Fibroblast of lung (primary cell): Measurements from ENCODE around the gene POC1B.

Experiments
- CTCF ChIP-seq, 2 donors: IDR thresholded peaks in 1 of 2; conservative IDR thresholded peaks in 1 of 2; 1 replicate in 1 of 2; 2 replicates in 1 of 2; pipeline ENCODE4 v1.5.1; 2011 to 2012; ENCODE audit warnings: low read length in 2 of 2, control low read depth in 1 of 2, inconsistent platforms in 1 of 2, low read depth in 1 of 2, mild to moderate bottlenecking in 1 of 2
- EZH2 ChIP-seq: IDR thresholded peaks from 2 replicates; pipeline ENCODE4 v1.5.1; 2012; ENCODE audit warnings: low read length, control low read depth, mild to moderate bottlenecking; ENCODE audit errors: missing control alignments

- TF ChIP-seq CTCF (conservative IDR thresholded peaks at IDR 0.05 in 1 of 2, IDR thresholded peaks at IDR 0.05 in 1 of 2; ENCODE audit: low read depth in 1 of 2, low read length in 2 of 2) (no peak), EZH2 (no peak)
Measured at GRCh38 chr12:89456565-89456964, 69.3 kb downstream of the POC1B start.
